Measurements from ENCODE around the gene SH3GL2.

- TF ChIP-seq CTCF (IDR thresholded peaks at IDR 0.05) (no peak), ZFX (IDR thresholded peaks at IDR 0.05; ENCODE audit: borderline replicate concordance) (no peak)
These were observed 22.6 kb upstream of the SH3GL2 start for GRCh38 chr9:17556255-17556654.

All from 22Rv1 (cell line).